Sigmoid colon (tissue), 7 donors: ENCODE measurements around the gene TNS2. TPM values are rescaled to one million over a fixed set of nuclear protein-coding genes. Genes with fewer than 3 reads are reported as not detected.
"Not testable (repeated sequence)": the region's sequence is repeated elsewhere in the genome, so short reads cannot be mapped to it uniquely, and the experiment has no call there.

ENCODE experiments used
- DNase-seq: peaks from one replicate; pipeline ENCODE4 v3.0.0-alpha.2; 2019
- H3K27ac ChIP-seq, 4 donors: fragments of 200-600 bp; sonication (generic); one replicate each; pipeline ENCODE4 v1.5.1; 2016 to 2019; ENCODE audit warnings: mild to moderate bottlenecking in 1 of 4
- H3K27me3 ChIP-seq, 3 donors: fragments of 200-600 bp; sonication (generic); one replicate each; pipeline ENCODE4 v1.5.1; 2019; ENCODE audit warnings: mild to moderate bottlenecking in 1 of 3
- H3K36me3 ChIP-seq, 4 donors: fragments of 200-600 bp; sonication (generic); one replicate each; pipeline ENCODE4 v1.5.1; 2016 to 2019
- H3K4me1 ChIP-seq, 4 donors: fragments of 200-600 bp; sonication (generic); one replicate each; pipeline ENCODE4 v1.5.1; 2017 to 2019
- H3K4me3 ChIP-seq, 4 donors: fragments of 200-600 bp; sonication (generic); one replicate each; pipeline ENCODE4 v1.5.1; 2017 to 2019; ENCODE audit warnings: mild to moderate bottlenecking in 2 of 4, moderate library complexity in 1 of 4
- H3K9me3 ChIP-seq, 4 donors: fragments of 200-600 bp in 3 of 4; sonication (generic) in 3 of 4; one replicate each; pipeline versions ENCODE4 v1.5.1 to v1.6.1; 2013 to 2019
- EP300 ChIP-seq, 4 donors: sonication (generic); formaldehyde crosslinking; IDR thresholded peaks; one replicate each; pipeline ENCODE4 v1.6.1; 2017; ENCODE audit warnings: antibody characterized with exemption in 4 of 4
- POLR2A ChIP-seq, 2 donors: fragments of 450-650 bp; IDR thresholded peaks; one replicate each; pipeline ENCODE4 v1.6.1; 2016; ENCODE audit warnings: antibody characterized with exemption in 2 of 2, mild to moderate bottlenecking in 2 of 2, moderate library complexity in 2 of 2
- POLR2AphosphoS5 ChIP-seq, 4 donors: sonication (generic); formaldehyde crosslinking; IDR thresholded peaks; one replicate each; pipeline ENCODE4 v1.6.1; 2017; ENCODE audit warnings: antibody characterized with exemption in 4 of 4
- WGBS, 2 donors: extraction: QIAGEN DNeasy Blood & Tissue Kit; methylation state at CpG; one replicate each; pipeline ENCODE4 v1.1.7; 2013; 5-methylcytosine and 5-hydroxymethylcytosine counted together
- intact Hi-C: fragments of 100-400 bp; cut with DNase I; formaldehyde crosslinking; loops from one replicate; pipeline ENCODE4 v1.15.1; 2023
- polyA plus RNA-seq, 3 donors: library from polyadenylated mRNA; stranded (reverse); fragments of 200-250 nt; gene quantifications; one replicate each; pipeline ENCODE4 v1.2.3, GENCODE V29; 2013
- total RNA-seq, 4 donors: library from RNA; depleted of rRNA; stranded (reverse); fragments of >200 nt; gene quantifications; one replicate each; pipeline ENCODE4 v1.1.0, GENCODE V29; 2016
- TF ChIP-seq, protein P1 (sequence below), 4 experiments: fragments of 450-650 bp in 3 of 4; fragments of 200-600 bp in 1 of 4; IDR thresholded peaks; one replicate each; pipeline ENCODE4 v1.5.1; 2016 to 2019; ENCODE audit warnings: antibody characterized with exemption in 4 of 4, mild to moderate bottlenecking in 3 of 4, moderate library complexity in 2 of 4
- donor health status: healthy with polysubstance abuse.
- donor health status: Bipolar disorder and iron deficiency.
- donor health status: healthy.

The TNS2 gene
- total and polyA plus RNA-seq, 7 donors: 12.5 to 117 (median 109) TPM

DNA sequence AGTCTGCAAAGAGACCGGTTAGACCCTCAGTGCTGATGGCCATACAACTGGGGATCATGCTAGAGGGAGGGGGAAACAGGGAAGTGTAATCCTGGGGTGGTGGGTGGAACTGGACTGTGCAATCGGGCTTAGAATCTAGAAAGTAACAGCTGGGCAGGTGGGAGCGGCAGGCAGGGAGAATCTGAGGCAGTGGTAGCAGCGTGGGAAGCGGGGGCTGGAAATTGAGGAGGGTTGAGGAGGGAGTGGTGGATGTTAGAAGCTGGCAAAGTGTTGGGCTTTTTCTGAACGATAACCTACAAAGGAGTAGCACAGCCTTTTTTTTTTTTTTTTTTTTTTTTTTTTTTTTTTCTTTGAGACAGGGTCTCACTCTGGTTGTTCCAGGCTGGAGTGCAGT lies 44.5 kb downstream of the TNS2 start:
- H3K27ac ChIP-seq: peak overlapping the region in 1 of 4 donors; percentile 34
- no peak overlapping the region for H3K4me3 ChIP-seq
- WGBS, 2 donors: 73 to 88% methylated on average over 6 of the region's 6 CpGs
- DNase-seq: peak; percentile 43
- intact Hi-C loops: no loop called here
- H3K9me3 ChIP-seq: no peaks in the 10 kb centered on the region
- TF ChIP-seq, protein P1, sequence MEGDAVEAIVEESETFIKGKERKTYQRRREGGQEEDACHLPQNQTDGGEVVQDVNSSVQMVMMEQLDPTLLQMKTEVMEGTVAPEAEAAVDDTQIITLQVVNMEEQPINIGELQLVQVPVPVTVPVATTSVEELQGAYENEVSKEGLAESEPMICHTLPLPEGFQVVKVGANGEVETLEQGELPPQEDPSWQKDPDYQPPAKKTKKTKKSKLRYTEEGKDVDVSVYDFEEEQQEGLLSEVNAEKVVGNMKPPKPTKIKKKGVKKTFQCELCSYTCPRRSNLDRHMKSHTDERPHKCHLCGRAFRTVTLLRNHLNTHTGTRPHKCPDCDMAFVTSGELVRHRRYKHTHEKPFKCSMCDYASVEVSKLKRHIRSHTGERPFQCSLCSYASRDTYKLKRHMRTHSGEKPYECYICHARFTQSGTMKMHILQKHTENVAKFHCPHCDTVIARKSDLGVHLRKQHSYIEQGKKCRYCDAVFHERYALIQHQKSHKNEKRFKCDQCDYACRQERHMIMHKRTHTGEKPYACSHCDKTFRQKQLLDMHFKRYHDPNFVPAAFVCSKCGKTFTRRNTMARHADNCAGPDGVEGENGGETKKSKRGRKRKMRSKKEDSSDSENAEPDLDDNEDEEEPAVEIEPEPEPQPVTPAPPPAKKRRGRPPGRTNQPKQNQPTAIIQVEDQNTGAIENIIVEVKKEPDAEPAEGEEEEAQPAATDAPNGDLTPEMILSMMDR (IDR thresholded peaks at IDR 0.05): no peak
- no peak for TF ChIP-seq EP300 (IDR thresholded peaks at IDR 0.05)
- TF ChIP-seq POLR2AphosphoS5 (IDR thresholded peaks at IDR 0.05): no peak
- no peak for TF ChIP-seq POLR2A (IDR thresholded peaks at IDR 0.05)
- peaks cover 0 to 29% (median 28%) of the 10 kb centered on the region in 4 donors for H3K4me1 ChIP-seq
- H3K27me3 ChIP-seq: no peaks in the 10 kb centered on the region
- H3K36me3 ChIP-seq: no peaks in the 10 kb centered on the region

DNA sequence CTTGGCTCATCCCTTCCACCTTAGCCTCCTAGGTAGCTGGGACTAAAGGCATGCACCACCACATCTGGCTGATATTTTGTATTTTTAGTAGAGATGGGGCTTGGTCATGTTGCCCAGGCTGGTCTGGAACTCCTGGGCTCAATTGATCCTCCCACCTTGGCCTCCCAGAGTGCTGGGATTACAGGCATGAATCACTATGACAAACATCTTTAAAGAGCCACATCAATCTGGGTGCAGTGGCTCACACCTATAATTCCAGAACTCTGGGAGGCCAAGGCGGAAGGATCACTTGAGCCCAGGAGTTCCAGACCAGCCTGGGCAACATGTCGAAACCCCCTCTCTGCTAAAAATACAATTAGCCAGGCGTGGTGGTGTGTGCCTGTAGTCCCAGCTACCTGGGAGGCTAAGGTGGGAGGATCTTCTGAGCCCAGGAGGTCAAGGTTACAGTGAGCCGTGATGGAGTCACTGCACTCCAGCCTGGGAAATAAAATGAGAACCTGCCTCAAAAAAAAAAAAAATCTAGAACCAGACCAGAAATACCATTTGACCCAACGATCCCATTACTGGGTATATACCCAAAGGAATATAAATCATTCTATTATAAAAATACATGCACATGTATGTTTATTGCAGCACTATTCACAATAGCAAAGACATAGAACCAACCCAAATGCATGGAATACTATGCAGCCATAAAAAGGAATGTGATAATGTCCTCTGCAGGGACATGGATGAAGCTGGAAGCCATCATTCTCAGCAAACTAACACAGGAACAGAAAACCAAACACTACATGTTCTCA lies 45.1 kb downstream of the TNS2 start:
- 88 to 93% methylated on average over 5 of the region's 5 CpGs for WGBS, 2 donors
- peak; percentile 33 for DNase-seq
- H3K27me3 ChIP-seq, H3K9me3 ChIP-seq, H3K4me3 ChIP-seq, intact Hi-C loops, H3K36me3 ChIP-seq: not testable (repeated sequence)
- H3K4me1 ChIP-seq: peaks cover 0 to 33% (median 29%) of the 10 kb centered on the region in 4 donors
- H3K27ac ChIP-seq: peak overlapping the region in 1 of 4 donors; percentile 93

DNA sequence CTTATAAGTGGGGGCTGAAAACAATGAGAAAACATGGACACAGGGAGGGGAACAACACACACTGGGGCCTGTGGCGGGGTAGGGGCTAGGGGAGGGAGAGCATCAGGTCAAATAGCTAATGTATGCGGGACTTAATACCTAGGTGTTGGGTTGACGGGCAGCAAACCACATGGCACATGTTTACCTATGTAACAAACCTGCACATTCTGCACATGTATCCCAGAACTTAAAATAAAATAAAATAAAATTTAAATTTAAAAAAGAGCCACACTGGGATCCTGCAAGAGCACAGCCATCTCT lies 45.7 kb downstream of the TNS2 start:
- 88 to 97% methylated on average over 3 of the region's 3 CpGs for WGBS, 2 donors
- H3K36me3 ChIP-seq, H3K27me3 ChIP-seq, H3K4me3 ChIP-seq, H3K9me3 ChIP-seq, intact Hi-C loops: not testable (repeated sequence)
- Histone ChIP-seq H3K4me1 (peaks cover 0 to 33% (median 29%) of the 10 kb centered on the region in 4 donors), H3K27ac (peak overlapping the region in 3 of 4 donors; percentile 69 to 93 (median 84))
- peak; percentile 30 for DNase-seq

DNA sequence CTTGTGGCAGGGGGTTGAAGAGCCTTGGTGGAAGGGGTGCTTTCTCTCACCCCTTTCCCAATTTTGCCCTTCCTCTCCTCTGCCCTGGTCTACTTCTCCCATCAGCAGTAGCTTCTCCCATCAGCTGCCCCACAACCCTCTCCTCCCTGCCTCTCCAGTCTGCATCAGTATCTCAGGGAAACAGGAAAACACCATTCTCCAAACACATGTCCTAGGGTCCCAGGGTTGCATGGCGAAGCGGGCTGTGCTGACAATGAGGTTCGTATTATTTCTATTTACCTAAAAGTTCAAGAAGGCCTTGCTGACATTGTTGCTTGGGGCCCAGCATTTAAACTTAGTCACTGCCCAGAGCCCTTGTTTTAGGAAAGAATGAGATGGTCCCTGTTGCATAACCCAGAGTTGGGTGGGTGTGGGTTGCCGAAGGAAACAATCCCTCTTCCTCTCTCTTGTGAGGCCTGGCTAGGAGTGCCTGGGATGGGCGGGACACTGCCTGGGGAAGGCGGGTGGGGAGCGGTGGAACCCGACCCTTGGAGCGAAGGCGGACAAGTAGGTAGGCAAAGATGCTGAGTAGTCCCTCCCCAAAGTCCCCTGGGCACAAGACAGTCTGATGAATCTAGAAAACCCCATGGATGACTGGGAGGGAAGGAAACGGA lies 46.4 kb downstream of the TNS2 start:
- Histone ChIP-seq H3K9me3 (no peaks in the 10 kb centered on the region), H3K27me3 (no peaks in the 10 kb centered on the region), H3K4me3 (peak overlapping the region in 3 of 4 donors; percentile 57 to 69 (median 60)), H3K36me3 (peaks cover 0 to 5% (median 0%) of the 10 kb centered on the region in 4 donors), H3K27ac (peak overlapping the region; percentile 77 to 93 (median 84)), H3K4me1 (peaks cover 0 to 33% (median 29%) of the 10 kb centered on the region in 4 donors)
- intact Hi-C loops: no loop called here
- DNase-seq: peak; percentile 94
- TF ChIP-seq, protein P1 (IDR thresholded peaks at IDR 0.05): no peak
- TF ChIP-seq EP300 (IDR thresholded peaks at IDR 0.05) (no peak), POLR2A (IDR thresholded peaks at IDR 0.05) (no peak), POLR2AphosphoS5 (IDR thresholded peaks at IDR 0.05) (peak; percentile 51 to 69 (median 62))
- 42 to 65% methylated on average over 11 of the region's 11 CpGs for WGBS, 2 donors

DNA sequence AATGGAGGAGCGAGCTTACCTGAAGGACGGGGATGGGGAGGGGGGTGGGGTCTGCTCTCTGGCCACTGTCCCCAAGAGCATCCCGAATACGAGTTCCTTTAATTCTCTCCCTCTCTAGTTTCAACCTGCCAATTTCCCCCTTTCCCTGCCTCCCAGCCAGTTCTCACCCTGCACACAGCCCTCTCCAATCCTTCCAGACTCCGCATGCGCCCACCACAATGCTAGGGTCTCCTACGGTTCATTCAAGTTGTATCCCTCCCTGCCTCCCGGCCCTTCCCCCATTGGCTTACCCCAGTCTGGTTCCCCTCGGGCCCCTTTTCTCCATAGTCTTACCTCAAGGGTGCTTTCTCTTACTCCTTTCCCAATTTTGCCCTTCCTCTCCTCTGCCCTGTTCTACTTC lies 46.9 kb downstream of the TNS2 start:
- peak; percentile 65 for DNase-seq
- intact Hi-C loops: no loop called here
- peaks cover 0 to 33% (median 29%) of the 10 kb centered on the region in 4 donors for H3K4me1 ChIP-seq

More for the DNA sequence above, 46.9 kb downstream of the TNS2 start:
- H3K4me3 ChIP-seq: peak overlapping the region; percentile 38 to 69 (median 58)
- H3K36me3 ChIP-seq: peaks cover 0 to 8% (median 0%) of the 10 kb centered on the region in 4 donors
- no peaks in the 10 kb centered on the region for H3K27me3 ChIP-seq
- no peaks in the 10 kb centered on the region for H3K9me3 ChIP-seq
- 53 to 60% methylated on average over 9 of the region's 9 CpGs for WGBS, 2 donors
- peak overlapping the region; percentile 77 to 93 (median 84) for H3K27ac ChIP-seq
- TF ChIP-seq POLR2A (IDR thresholded peaks at IDR 0.05) (no peak), EP300 (IDR thresholded peaks at IDR 0.05) (no peak), POLR2AphosphoS5 (IDR thresholded peaks at IDR 0.05) (no peak)
- TF ChIP-seq, protein P1 (IDR thresholded peaks at IDR 0.05): no peak
